ENCODE measurements around the gene CBL. TPM values are rescaled to one million over a fixed set of nuclear protein-coding genes. Genes with fewer than 3 reads are reported as not detected.

Gene CBL
- total and polyA plus RNA-seq, 9 donors: 6.0 to 15.0 (median 11.4) TPM

DNA sequence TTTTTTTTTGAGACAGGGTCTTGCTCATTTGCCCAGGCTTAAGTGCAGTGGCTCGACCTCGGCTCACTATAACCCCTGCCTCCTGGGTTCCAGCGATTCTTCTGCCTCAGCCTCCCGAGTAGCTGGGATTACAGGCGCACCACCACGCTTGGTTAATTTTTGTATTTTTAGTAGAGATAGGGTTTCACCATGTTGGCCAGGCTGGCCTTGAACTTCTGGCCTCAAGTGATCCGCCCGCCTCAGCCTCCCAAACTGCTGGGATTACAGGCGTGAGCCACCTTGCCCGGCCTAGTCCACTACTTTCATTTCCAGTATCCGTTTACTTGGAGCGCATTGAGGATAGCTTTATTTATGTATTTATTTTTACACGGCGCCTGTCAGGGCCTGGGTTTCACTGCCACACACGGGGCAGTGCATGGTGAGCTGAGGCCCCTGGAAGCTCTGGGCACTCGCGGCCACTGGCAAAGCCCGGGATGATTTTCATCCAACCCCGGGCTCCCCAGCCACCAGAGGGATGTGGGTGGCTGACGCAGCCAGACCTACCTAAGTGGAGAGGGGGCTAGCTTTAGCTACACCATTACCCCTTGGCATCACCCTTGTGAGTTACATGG lies 116.9 kb downstream of the CBL start:
- DNase-seq: no peak
- no peak overlapping the region for H3K27ac ChIP-seq (ENCODE audit: low read length)
- H3K27me3 ChIP-seq (ENCODE audit: control insufficient read depth, insufficient read depth, low read length): peaks cover 6% of the 10 kb centered on the region
- H3K4me3 ChIP-seq (ENCODE audit: low read length): no peak overlapping the region
- H3K4me1 ChIP-seq (ENCODE audit: control insufficient read depth, insufficient read depth, low read length): peaks cover 39% of the 10 kb centered on the region
- H3K9me3 ChIP-seq (replicated peaks; ENCODE audit: control insufficient read depth, low read depth, low read length): no peaks in the 10 kb centered on the region
- H3K36me3 ChIP-seq (ENCODE audit: control insufficient read depth, insufficient read depth, low read length): no peaks in the 10 kb centered on the region
- 92% methylated on average over 11 of the region's 20 CpGs for WGBS (ENCODE audit: insufficient coverage)

GRCh38 chr11:119323532-119324033 lies 117.4 kb downstream of the CBL start:
- Histone ChIP-seq H3K36me3 (ENCODE audit: control insufficient read depth, insufficient read depth, low read length) (no peaks in the 10 kb centered on the region), H3K27ac (ENCODE audit: low read length) (no peak overlapping the region), H3K4me3 (ENCODE audit: low read length) (no peak overlapping the region), H3K27me3 (ENCODE audit: control insufficient read depth, insufficient read depth, low read length) (peaks cover 4% of the 10 kb centered on the region), H3K9me3 (replicated peaks; ENCODE audit: control insufficient read depth, low read depth, low read length) (no peaks in the 10 kb centered on the region), H3K4me1 (ENCODE audit: control insufficient read depth, insufficient read depth, low read length) (peaks cover 33% of the 10 kb centered on the region)
- peak; percentile 79 for DNase-seq
- 17% methylated on average over 7 of the region's 8 CpGs for WGBS (ENCODE audit: insufficient coverage)

DNA sequence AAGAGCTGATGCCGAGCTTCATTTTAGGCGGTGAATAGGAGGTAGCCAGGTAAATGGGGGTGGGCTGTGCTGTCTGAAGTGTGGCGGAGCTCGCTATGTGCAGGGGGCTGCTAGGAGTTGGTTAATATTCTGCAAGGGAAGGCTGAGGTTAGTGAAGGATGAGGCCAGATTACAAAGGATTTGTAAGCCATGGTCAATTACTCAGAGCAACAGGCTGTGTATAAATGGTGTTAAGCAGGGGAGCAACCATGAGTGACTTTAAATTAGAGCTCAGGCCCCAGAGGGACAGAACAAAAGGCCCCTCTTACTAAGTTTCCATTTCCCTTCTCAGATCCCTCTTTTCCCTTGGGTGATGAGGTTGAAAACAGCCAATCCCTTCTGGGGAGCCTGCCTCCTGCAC lies 118.0 kb downstream of the CBL start:
- no peaks in the 10 kb centered on the region for H3K9me3 ChIP-seq (replicated peaks; ENCODE audit: control insufficient read depth, low read depth, low read length)
- H3K27me3 ChIP-seq (ENCODE audit: control insufficient read depth, insufficient read depth, low read length): peaks cover 4% of the 10 kb centered on the region
- H3K4me1 ChIP-seq (ENCODE audit: control insufficient read depth, insufficient read depth, low read length): peaks cover 27% of the 10 kb centered on the region
- no peak overlapping the region for H3K4me3 ChIP-seq (ENCODE audit: low read length)
- H3K36me3 ChIP-seq (ENCODE audit: control insufficient read depth, insufficient read depth, low read length): no peaks in the 10 kb centered on the region
- H3K27ac ChIP-seq (ENCODE audit: low read length): no peak overlapping the region
- WGBS (ENCODE audit: insufficient coverage): 36% methylated on average over 4 of the region's 4 CpGs
- DNase-seq: no peak

DNA sequence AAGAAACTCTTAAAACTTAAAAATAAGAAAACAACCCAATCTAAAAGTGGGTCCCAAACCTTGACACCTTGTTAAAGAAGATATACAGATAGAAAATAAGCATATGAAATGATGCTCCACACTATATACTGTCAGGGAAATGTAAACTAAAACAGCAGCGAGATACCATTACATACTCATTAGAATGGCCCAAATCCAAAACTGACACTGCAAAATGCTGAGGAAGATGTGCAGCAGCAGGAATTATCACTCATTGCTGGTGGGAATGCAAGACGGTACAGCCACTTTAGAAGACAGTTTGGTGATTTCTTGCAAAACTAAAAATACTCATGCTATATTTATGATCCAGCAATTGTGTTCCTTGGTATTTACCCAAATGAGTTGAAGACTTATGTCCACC lies 123.2 kb downstream of the CBL start:
- Histone ChIP-seq H3K9me3 (replicated peaks; ENCODE audit: control insufficient read depth, low read depth, low read length) (no peaks in the 10 kb centered on the region), H3K4me3 (ENCODE audit: low read length) (no peak overlapping the region), H3K27ac (ENCODE audit: low read length) (no peak overlapping the region), H3K36me3 (ENCODE audit: control insufficient read depth, insufficient read depth, low read length) (no peaks in the 10 kb centered on the region), H3K27me3 (ENCODE audit: control insufficient read depth, insufficient read depth, low read length) (no peaks in the 10 kb centered on the region), H3K4me1 (ENCODE audit: control insufficient read depth, insufficient read depth, low read length) (no peaks in the 10 kb centered on the region)
- no CpG with 5 or more reads among the region's 2 CpGs for WGBS (ENCODE audit: insufficient coverage)
- no peak for DNase-seq

DNA sequence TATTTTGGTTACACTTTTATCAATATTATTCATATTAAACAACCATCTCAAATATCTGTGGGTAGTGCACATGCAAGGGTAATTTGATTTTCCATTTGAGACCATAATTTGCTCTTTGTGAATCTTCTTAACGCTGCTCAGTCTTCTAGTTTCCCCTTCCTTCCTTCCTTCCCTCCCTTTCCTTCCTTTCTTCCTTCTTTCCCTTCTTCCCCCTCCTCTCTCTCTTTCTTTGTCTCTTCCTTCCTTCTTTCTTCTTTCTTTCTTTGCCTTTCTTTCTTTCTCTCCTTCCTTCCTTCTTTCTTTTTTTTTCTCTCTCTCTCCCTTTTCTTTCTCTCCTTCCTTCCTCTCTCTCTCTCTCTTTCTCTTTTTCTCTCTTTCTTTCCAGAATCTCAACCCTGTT lies 124.1 kb downstream of the CBL start:
- Histone ChIP-seq H3K27me3 (ENCODE audit: control insufficient read depth, insufficient read depth, low read length) (no peaks in the 10 kb centered on the region), H3K4me1 (ENCODE audit: control insufficient read depth, insufficient read depth, low read length) (peaks cover 6% of the 10 kb centered on the region), H3K27ac (ENCODE audit: low read length) (no peak overlapping the region), H3K36me3 (ENCODE audit: control insufficient read depth, insufficient read depth, low read length) (no peaks in the 10 kb centered on the region), H3K4me3 (ENCODE audit: low read length) (no peak overlapping the region), H3K9me3 (replicated peaks; ENCODE audit: control insufficient read depth, low read depth, low read length) (no peaks in the 10 kb centered on the region)
- no peak for DNase-seq
- WGBS (ENCODE audit: insufficient coverage): 53% methylated on average over 1 of the region's 1 CpG

DNA sequence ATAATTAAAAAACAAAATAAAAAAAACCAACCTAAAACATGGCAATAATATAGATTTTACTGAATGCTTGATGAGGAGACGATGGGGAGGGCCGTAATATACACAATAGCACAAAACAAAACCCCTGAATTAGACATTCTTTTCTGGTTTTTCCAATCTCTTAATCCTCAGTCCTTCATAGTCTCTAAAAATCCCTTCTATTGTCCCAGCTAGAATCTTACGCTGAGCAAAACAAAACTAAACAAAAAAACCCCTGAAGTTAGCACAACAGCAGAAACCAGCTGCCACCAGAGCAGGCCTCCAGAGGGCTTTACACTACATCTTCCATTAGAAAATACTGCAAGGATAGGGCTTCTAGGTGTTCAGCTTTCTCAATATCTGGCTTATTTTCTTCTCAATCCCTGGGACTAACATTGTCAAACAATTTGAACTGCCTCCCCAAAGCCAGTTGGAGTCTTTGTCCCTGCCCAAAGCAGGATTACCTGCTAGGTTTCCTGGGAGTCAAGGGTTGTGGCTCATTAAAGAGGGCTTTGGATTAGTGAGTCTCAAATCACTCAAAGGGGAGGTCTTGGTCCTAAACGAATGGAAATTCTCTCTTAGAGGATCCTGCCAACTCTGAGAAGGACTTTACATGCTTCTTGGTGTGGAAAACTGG lies 126.1 kb downstream of the CBL start:
- Histone ChIP-seq H3K27me3 (ENCODE audit: control insufficient read depth, insufficient read depth, low read length) (no peaks in the 10 kb centered on the region), H3K4me3 (ENCODE audit: low read length) (no peak overlapping the region), H3K36me3 (ENCODE audit: control insufficient read depth, insufficient read depth, low read length) (peaks cover 11% of the 10 kb centered on the region), H3K4me1 (ENCODE audit: control insufficient read depth, insufficient read depth, low read length) (peaks cover 14% of the 10 kb centered on the region), H3K27ac (ENCODE audit: low read length) (no peak overlapping the region), H3K9me3 (replicated peaks; ENCODE audit: control insufficient read depth, low read depth, low read length) (no peaks in the 10 kb centered on the region)
- DNase-seq: no peak
- 20% methylated on average over 1 of the region's 4 CpGs for WGBS (ENCODE audit: insufficient coverage)

GRCh38 chr11:119334174-119334930 lies 128.2 kb downstream of the CBL start, which contains the start of gene RNF26:
Gene RNF26 (plus strand): TSS chr11:119334527. CDS start chr11:119335123, 596 bp downstream.
- peak within 1 kb of the TSS; percentile 89 for H3K27ac ChIP-seq (ENCODE audit: low read length)
- peak within 1 kb of the TSS; percentile 88 for H3K4me3 ChIP-seq (ENCODE audit: low read length)
- H3K36me3 ChIP-seq (ENCODE audit: control insufficient read depth, insufficient read depth, low read length): peaks cover 11% of the 10 kb centered on the region
- H3K27me3 ChIP-seq (ENCODE audit: control insufficient read depth, insufficient read depth, low read length): no peaks in the 10 kb centered on the region
- H3K9me3 ChIP-seq (replicated peaks; ENCODE audit: control insufficient read depth, low read depth, low read length): no peaks in the 10 kb centered on the region
- peaks cover 35% of the 10 kb centered on the region for H3K4me1 ChIP-seq (ENCODE audit: control insufficient read depth, insufficient read depth, low read length)
- WGBS (ENCODE audit: insufficient coverage): under 1% methylated on average over 48 of the region's 54 CpGs
- DNase-seq: peak; percentile 100

DNA sequence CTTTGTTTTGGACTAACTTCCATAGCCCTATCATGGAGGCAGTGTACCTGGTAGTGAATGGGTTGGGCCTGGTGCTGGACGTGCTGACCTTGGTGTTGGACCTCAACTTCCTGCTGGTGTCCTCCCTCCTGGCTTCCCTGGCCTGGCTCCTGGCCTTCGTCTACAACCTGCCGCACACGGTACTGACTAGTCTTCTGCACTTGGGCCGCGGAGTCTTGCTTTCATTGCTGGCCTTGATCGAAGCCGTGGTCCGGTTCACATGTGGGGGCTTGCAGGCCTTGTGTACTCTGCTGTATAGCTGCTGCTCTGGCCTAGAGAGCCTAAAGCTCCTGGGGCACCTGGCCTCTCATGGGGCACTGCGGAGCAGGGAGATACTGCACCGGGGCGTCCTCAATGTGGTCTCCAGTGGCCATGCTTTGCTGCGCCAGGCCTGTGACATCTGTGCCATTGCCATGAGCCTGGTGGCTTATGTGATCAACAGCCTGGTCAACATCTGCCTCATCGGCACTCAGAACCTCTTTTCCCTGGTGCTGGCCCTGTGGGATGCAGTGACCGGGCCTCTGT lies 129.0 kb downstream of the CBL start:
- Histone ChIP-seq H3K9me3 (replicated peaks; ENCODE audit: control insufficient read depth, low read depth, low read length) (no peaks in the 10 kb centered on the region), H3K27ac (ENCODE audit: low read length) (peak overlapping the region; percentile 89), H3K4me3 (ENCODE audit: low read length) (peak overlapping the region; percentile 88), H3K36me3 (ENCODE audit: control insufficient read depth, insufficient read depth, low read length) (peaks cover 11% of the 10 kb centered on the region), H3K4me1 (ENCODE audit: control insufficient read depth, insufficient read depth, low read length) (peaks cover 39% of the 10 kb centered on the region), H3K27me3 (ENCODE audit: control insufficient read depth, insufficient read depth, low read length) (peaks cover under 1% of the 10 kb centered on the region)
- WGBS (ENCODE audit: insufficient coverage): 61% methylated on average over 14 of the region's 15 CpGs
- DNase-seq: no peak

DNA sequence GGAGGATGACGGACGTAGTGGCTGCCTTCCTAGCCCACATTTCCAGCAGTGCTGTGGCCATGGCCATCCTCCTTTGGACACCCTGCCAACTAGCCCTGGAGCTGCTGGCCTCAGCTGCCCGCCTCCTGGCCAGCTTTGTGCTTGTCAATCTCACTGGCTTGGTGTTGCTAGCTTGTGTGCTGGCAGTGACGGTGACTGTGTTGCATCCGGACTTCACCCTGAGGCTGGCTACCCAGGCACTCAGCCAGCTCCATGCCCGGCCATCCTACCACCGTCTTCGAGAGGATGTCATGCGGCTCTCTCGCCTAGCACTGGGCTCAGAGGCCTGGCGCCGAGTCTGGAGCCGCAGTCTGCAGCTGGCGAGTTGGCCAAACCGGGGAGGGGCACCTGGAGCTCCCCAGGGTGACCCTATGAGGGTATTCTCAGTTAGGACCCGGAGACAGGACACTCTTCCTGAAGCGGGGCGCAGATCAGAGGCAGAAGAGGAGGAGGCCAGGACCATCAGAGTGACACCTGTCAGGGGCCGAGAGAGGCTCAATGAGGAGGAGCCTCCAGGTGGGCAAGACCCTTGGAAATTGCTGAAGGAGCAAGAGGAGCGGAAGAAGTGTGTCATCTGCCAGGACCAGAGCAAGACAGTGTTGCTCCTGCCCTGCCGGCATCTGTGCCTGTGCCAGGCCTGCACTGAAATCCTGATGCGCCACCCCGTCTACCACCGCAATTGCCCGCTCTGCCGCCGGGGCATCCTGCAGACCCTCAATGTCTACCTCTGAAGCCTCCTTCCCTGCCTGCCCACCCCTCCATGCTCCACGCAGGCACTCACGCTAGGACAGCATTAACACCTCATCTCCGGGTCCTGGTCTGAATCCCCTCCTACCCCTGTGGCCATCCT lies 129.8 kb downstream of the CBL start:
- Histone ChIP-seq H3K4me1 (ENCODE audit: control insufficient read depth, insufficient read depth, low read length) (peaks cover 46% of the 10 kb centered on the region), H3K9me3 (replicated peaks; ENCODE audit: control insufficient read depth, low read depth, low read length) (no peaks in the 10 kb centered on the region), H3K4me3 (ENCODE audit: low read length) (no peak overlapping the region), H3K27ac (ENCODE audit: low read length) (no peak overlapping the region), H3K27me3 (ENCODE audit: control insufficient read depth, insufficient read depth, low read length) (peaks cover 2% of the 10 kb centered on the region), H3K36me3 (ENCODE audit: control insufficient read depth, insufficient read depth, low read length) (peaks cover 11% of the 10 kb centered on the region)
- DNase-seq: peak; percentile 20
- 89% methylated on average over 26 of the region's 30 CpGs for whole genome bisulfite sequencing (ENCODE audit: insufficient coverage)
